Glutamatergic neuron (in vitro differentiated cells): Measurements from ENCODE around the gene REPS2. TPM values are rescaled to one million over a fixed set of nuclear protein-coding genes. Genes with fewer than 3 reads are reported as not detected.

ENCODE experiments used
- DNase-seq: peaks from one replicate; pipeline ENCODE4 v3.0.0; 2022
- H3K27ac Mint-ChIP-seq: one replicate; pipeline ENCODE4 v1.8.0; 2020; ENCODE audit warnings: mild to moderate bottlenecking, mixed read lengths, inconsistent platforms; ENCODE audit not compliant: unreplicated experiment
- H3K27me3 Mint-ChIP-seq: one replicate; pipeline ENCODE4 v1.8.0; 2020; ENCODE audit warnings: mild to moderate bottlenecking, moderate library complexity, mixed read lengths, inconsistent platforms; ENCODE audit not compliant: unreplicated experiment
- H3K36me3 Mint-ChIP-seq: one replicate; pipeline ENCODE4 v1.8.0; 2020; ENCODE audit warnings: mild to moderate bottlenecking, mixed read lengths, inconsistent platforms; ENCODE audit not compliant: unreplicated experiment
- H3K4me1 Mint-ChIP-seq: one replicate; pipeline ENCODE4 v1.8.0; 2020; ENCODE audit warnings: mild to moderate bottlenecking, low read depth, mixed read lengths, inconsistent platforms; ENCODE audit not compliant: unreplicated experiment
- H3K4me3 Mint-ChIP-seq: one replicate; pipeline ENCODE4 v1.8.0; 2020; ENCODE audit warnings: mild to moderate bottlenecking, mixed read lengths, inconsistent platforms; ENCODE audit not compliant: unreplicated experiment
- H3K9me3 Mint-ChIP-seq: one replicate; pipeline ENCODE4 v1.8.0; 2020; ENCODE audit warnings: mild to moderate bottlenecking, moderate library complexity, mixed read lengths, inconsistent platforms; ENCODE audit not compliant: unreplicated experiment
- CTCF ChIP-seq: fragments of 200-600 bp; sonication (generic); IDR thresholded peaks from one replicate; pipeline ENCODE4 v1.5.0; 2021; ENCODE audit not compliant: partially characterized antibody, unreplicated experiment
- total RNA-seq: library from RNA; stranded (reverse); fragmentation: NEBNext Ultra II Directional; extraction: Animal tissue kit (Norgen Biotek cat#: 25700); gene quantifications from one replicate; pipeline ENCODE4 v1.2.1, GENCODE V29; 2021; ENCODE audit not compliant: unreplicated experiment

REPS2 gene
- total RNA-seq, 1 donor from 2014 or later = 3.1 TPM

GRCh38 chrX:17192106-17192505, 245.6 kb downstream of the REPS2 start:
- Mint-ChIP-seq H3K4me1 (no peaks in the 10 kb centered on the region), H3K36me3 (no peaks in the 10 kb centered on the region), H3K27ac (no peak overlapping the region), H3K27me3 (peaks cover 2% of the 10 kb centered on the region), H3K9me3 (no peaks in the 10 kb centered on the region), H3K4me3 (no peak overlapping the region)
- no peak for DNase-seq
- TF ChIP-seq CTCF = no peak

Other genes with a start within 250 kb of the REPS2 start
- gene CTPS2, start 234.0 kb upstream of the REPS2 start, total RNA-seq = 29.0 TPM
- gene SYAP1, start 227.0 kb upstream of the REPS2 start, total RNA-seq = 19.0 TPM
- gene TXLNG, start 160.2 kb upstream of the REPS2 start, total RNA-seq = 10.4 TPM
- gene RBBP7, start 76.3 kb upstream of the REPS2 start, total RNA-seq = 79.2 TPM